Left lobe of liver (tissue), 2 donors: Measurements from ENCODE around the gene AMIGO3. TPM values are rescaled to one million over a fixed set of nuclear protein-coding genes. Genes with fewer than 3 reads are reported as not detected.

ENCODE experiments used
- ATAC-seq: fragments of 200-7000 bp; cut with Tn5 transposase; one replicate; pipeline ENCODE4 v1.9.1; 2020; ENCODE audit warnings: mild to moderate bottlenecking, moderate library complexity
- DNase-seq: peaks from one replicate; pipeline ENCODE4 v3.0.0-alpha.2; 2020; ENCODE audit warnings: low spot score
- total RNA-seq: library from RNA; stranded (reverse); gene quantifications from one replicate; pipeline ENCODE4 v1.2.1, GENCODE V29; 2021
- donor health status: DM: no; HTN: no; CAD: no; lungs with moderate emphysema.
- donor health status: DM: no; HTN: yes; CAD: no.

Gene AMIGO3
- total RNA-seq, 1 donor from 2014 or later, result not detected

GRCh38 chr3:49671291-49672288, 47.9 kb downstream of the AMIGO3 start:
- DNase-seq (peak; percentile 87), ATAC-seq (peak; percentile 58)

- ATAC-seq, result no peak
- DNase-seq, result no peak
These were observed 48.6 kb downstream of the AMIGO3 start for GRCh38 chr3:49670940-49671290.

- no peak for ATAC-seq
These were observed 50.1 kb downstream of the AMIGO3 start for GRCh38 chr3:49669352-49669751.

GRCh38 chr3:49668861-49669260, 50.6 kb downstream of the AMIGO3 start:
- ATAC-seq (no peak), DNase-seq (no peak)

More at GRCh38 chr3:49669352-49669751, 50.1 kb downstream of the AMIGO3 start:
- no peak for DNase-seq

- no peak for DNase-seq
- ATAC-seq, result peak; percentile 0
These were observed 51.1 kb downstream of the AMIGO3 start for GRCh38 chr3:49668414-49668797.

GRCh38 chr3:49667701-49668413, 51.6 kb downstream of the AMIGO3 start:
- no peak for DNase-seq
- no peak for ATAC-seq

Other genes starting within 250 kb of the AMIGO3 start
- 59.6 TPM for gene DAG1, start 249.4 kb downstream of the AMIGO3 start, total RNA-seq
- gene BSN, start 165.2 kb downstream of the AMIGO3 start, total RNA-seq, result 0.73 TPM
- 74.4 TPM for gene APEH, start 45.3 kb downstream of the AMIGO3 start, total RNA-seq
- 838 TPM for gene MST1, start 30.2 kb downstream of the AMIGO3 start, total RNA-seq
- gene RNF123, start 30.1 kb downstream of the AMIGO3 start, total RNA-seq, result 59.4 TPM
- gene GMPPB, start 4.3 kb upstream of the AMIGO3 start, total RNA-seq, result 38.0 TPM
- 14.6 TPM for gene IP6K1, start 66.9 kb upstream of the AMIGO3 start, total RNA-seq
- not detected for gene CDHR4, start 80.2 kb upstream of the AMIGO3 start, total RNA-seq
- 0.63 TPM for gene INKA1, start 83.6 kb upstream of the AMIGO3 start, total RNA-seq
- gene UBA7, start 94.3 kb upstream of the AMIGO3 start, total RNA-seq, result 33.2 TPM
- 0.75 TPM for gene TRAIP, start 136.9 kb upstream of the AMIGO3 start, total RNA-seq
- gene CAMKV, start 150.2 kb upstream of the AMIGO3 start, total RNA-seq, result not detected
- gene MST1R, start 184.2 kb upstream of the AMIGO3 start, total RNA-seq, result 1.3 TPM
- 9.4 TPM for gene MON1A, start 210.1 kb upstream of the AMIGO3 start, total RNA-seq
- gene RBM6, start 220.5 kb upstream of the AMIGO3 start, total RNA-seq, result 45.7 TPM